Neural cell (in vitro differentiated cells): ENCODE results near the gene ZNF714. TPM values are rescaled to one million over a fixed set of nuclear protein-coding genes. Genes with fewer than 3 reads are reported as not detected.

Experiments used
- H2AFZ ChIP-seq: fragments of 200-600, 300-800 bp; sonication (generic), shearing (Covaris generic); 2 replicates; pipeline ENCODE4 v1.6.0; 2014; ENCODE audit warnings: low read depth, mild to moderate bottlenecking, antibody characterized with exemption, low read length, moderate library complexity
- H3F3A ChIP-seq: fragments of 200-600 bp; shearing (Covaris generic); 2 replicates; pipeline ENCODE4 v1.6.1; 2016; ENCODE audit warnings: mild to moderate bottlenecking, moderate library complexity, mixed read lengths, antibody characterized with exemption, low read length; ENCODE audit not compliant: insufficient read depth, poor library complexity, severe bottlenecking
- H3K27ac ChIP-seq: fragments of 200-600, 300-800 bp; sonication (generic), shearing (Covaris generic); 2 replicates; pipeline ENCODE4 v1.5.1; 2014; ENCODE audit warnings: mild to moderate bottlenecking, low read length, moderate library complexity
- H3K27me3 ChIP-seq: fragments of 300-800, 200-600 bp; sonication (generic), shearing (Covaris generic); 2 replicates; pipeline ENCODE4 v1.6.0; 2014; ENCODE audit warnings: mild to moderate bottlenecking, low read depth, low read length, moderate library complexity; ENCODE audit not compliant: insufficient read depth
- H3K36me3 ChIP-seq: fragments of 300-800, 200-600 bp; sonication (generic), shearing (Covaris generic); 2 replicates; pipeline ENCODE4 v1.5.1; 2014; ENCODE audit warnings: mild to moderate bottlenecking, antibody characterized with exemption, low read length, moderate library complexity; ENCODE audit not compliant: insufficient read depth
- H3K4me2 ChIP-seq: fragments of 300-800, 200-600 bp; sonication (generic), shearing (Covaris generic); 2 replicates; pipeline ENCODE4 v1.6.0; 2014; ENCODE audit warnings: mild to moderate bottlenecking, low read length
- H3K4me3 ChIP-seq: fragments of 300-800, 200-600 bp; sonication (generic), shearing (Covaris generic); 2 replicates; pipeline ENCODE4 v1.5.1; 2014; ENCODE audit warnings: mild to moderate bottlenecking, low read length, moderate library complexity
- H3K79me2 ChIP-seq: fragments of 200-600 bp; shearing (Covaris generic); replicated peaks from 2 replicates; pipeline ENCODE4 v1.6.0; 2014; ENCODE audit warnings: mild to moderate bottlenecking, low read length, moderate library complexity; ENCODE audit not compliant: insufficient read depth
- H3K9ac ChIP-seq: fragments of 300-800, 200-600 bp; sonication (generic), shearing (Covaris generic); 2 replicates; pipeline ENCODE4 v1.6.1; 2016; ENCODE audit warnings: mild to moderate bottlenecking, low read length, mixed read lengths
- H3K9me2 ChIP-seq: fragments of 200-600 bp; shearing (Covaris generic); 2 replicates; pipeline ENCODE4 v1.6.1; 2016; ENCODE audit warnings: mild to moderate bottlenecking, low read length, mixed read lengths; ENCODE audit not compliant: insufficient read depth
- H3K9me3 ChIP-seq: fragments of 200-600, 300-800 bp; sonication (generic), shearing (Covaris generic); 2 replicates; pipeline ENCODE4 v1.6.1; 2016; ENCODE audit warnings: mild to moderate bottlenecking, mixed run types, low read length, moderate library complexity, mixed read lengths
- H4K20me1 ChIP-seq: fragments of 200-600 bp; shearing (Covaris generic); 2 replicates; pipeline ENCODE4 v1.6.1; 2016; ENCODE audit warnings: mild to moderate bottlenecking, mixed run types; ENCODE audit not compliant: insufficient read depth
- EP300 ChIP-seq: fragments of 450-650 bp; conservative IDR thresholded peaks from 2 replicates; pipeline ENCODE4 v1.6.1; 2014; ENCODE audit warnings: antibody characterized with exemption, mild to moderate bottlenecking, moderate library complexity; ENCODE audit not compliant: poor library complexity, severe bottlenecking
- EZH2 ChIP-seq: fragments of 200-600, 300-800 bp; shearing (Covaris generic), sonication (generic); IDR thresholded peaks from 2 replicates; pipeline ENCODE4 v1.6.1; 2014; ENCODE audit warnings: antibody characterized with exemption, low read length, borderline replicate concordance, mild to moderate bottlenecking; ENCODE audit not compliant: insufficient read depth, poor library complexity, severe bottlenecking
- MXI1 ChIP-seq: fragments of 450-650 bp; conservative IDR thresholded peaks from 2 replicates; pipeline ENCODE4 v1.6.1; 2014; ENCODE audit warnings: antibody characterized with exemption, mild to moderate bottlenecking; ENCODE audit not compliant: poor library complexity, severe bottlenecking
- POLR2AphosphoS5 ChIP-seq: IDR thresholded peaks from 2 replicates; pipeline ENCODE4 v1.6.1; 2012
- RAD21 ChIP-seq: fragments of 450-650 bp; conservative IDR thresholded peaks from 2 replicates; pipeline ENCODE4 v1.6.1; 2014; ENCODE audit warnings: antibody characterized with exemption, mild to moderate bottlenecking, moderate library complexity
- REST ChIP-seq: IDR thresholded peaks from 2 replicates; pipeline ENCODE4 v1.6.1; 2012; ENCODE audit warnings: borderline replicate concordance
- SMC3 ChIP-seq: fragments of 450-650 bp; conservative IDR thresholded peaks from 2 replicates; pipeline ENCODE4 v1.6.1; 2014; ENCODE audit warnings: antibody characterized with exemption, mild to moderate bottlenecking, moderate library complexity; ENCODE audit not compliant: poor library complexity
- TAF1 ChIP-seq: IDR thresholded peaks from 2 replicates; pipeline ENCODE4 v1.6.1; 2012; ENCODE audit warnings: low read depth
- polyA plus RNA-seq: library from polyadenylated mRNA; depleted of rRNA; stranded (reverse); fragments of >200 nt; gene quantifications from 2 replicates; pipeline ENCODE4 v1.2.3, GENCODE V29; 2014
- TF ChIP-seq, protein P1 (sequence below): fragments of 450-650 bp; IDR thresholded peaks from 2 replicates; pipeline ENCODE4 v1.5.1; 2014; ENCODE audit warnings: antibody characterized with exemption, mild to moderate bottlenecking, moderate library complexity; ENCODE audit not compliant: poor library complexity, severe bottlenecking

The ZNF714 gene
- polyA plus RNA-seq, 1 donor from 2014 or later, result 68.8 TPM

GRCh38 chr19:21098291-21098690 is 16.3 kb downstream of the ZNF714 start:
- Histone ChIP-seq H3K9ac (no peak overlapping the region), H3K9me2 (no peaks in the 10 kb centered on the region), H3K4me3 (no peak overlapping the region), H3K4me2 (no peak overlapping the region), H4K20me1 (no peaks in the 10 kb centered on the region), H3K79me2 (peaks cover 21% of the 10 kb centered on the region), H3F3A (no peaks in the 10 kb centered on the region), H3K9me3 (no peaks in the 10 kb centered on the region), H3K36me3 (no peaks in the 10 kb centered on the region), H3K27me3 (no peaks in the 10 kb centered on the region), H3K27ac (no peak overlapping the region), H2AFZ (no peak overlapping the region)
- TF ChIP-seq EP300 (no peak), SMC3 (no peak), REST (no peak), MXI1 (no peak), RAD21 (no peak), EZH2 (no peak), TAF1 (no peak), POLR2AphosphoS5 (no peak)
- TF ChIP-seq, protein P1, sequence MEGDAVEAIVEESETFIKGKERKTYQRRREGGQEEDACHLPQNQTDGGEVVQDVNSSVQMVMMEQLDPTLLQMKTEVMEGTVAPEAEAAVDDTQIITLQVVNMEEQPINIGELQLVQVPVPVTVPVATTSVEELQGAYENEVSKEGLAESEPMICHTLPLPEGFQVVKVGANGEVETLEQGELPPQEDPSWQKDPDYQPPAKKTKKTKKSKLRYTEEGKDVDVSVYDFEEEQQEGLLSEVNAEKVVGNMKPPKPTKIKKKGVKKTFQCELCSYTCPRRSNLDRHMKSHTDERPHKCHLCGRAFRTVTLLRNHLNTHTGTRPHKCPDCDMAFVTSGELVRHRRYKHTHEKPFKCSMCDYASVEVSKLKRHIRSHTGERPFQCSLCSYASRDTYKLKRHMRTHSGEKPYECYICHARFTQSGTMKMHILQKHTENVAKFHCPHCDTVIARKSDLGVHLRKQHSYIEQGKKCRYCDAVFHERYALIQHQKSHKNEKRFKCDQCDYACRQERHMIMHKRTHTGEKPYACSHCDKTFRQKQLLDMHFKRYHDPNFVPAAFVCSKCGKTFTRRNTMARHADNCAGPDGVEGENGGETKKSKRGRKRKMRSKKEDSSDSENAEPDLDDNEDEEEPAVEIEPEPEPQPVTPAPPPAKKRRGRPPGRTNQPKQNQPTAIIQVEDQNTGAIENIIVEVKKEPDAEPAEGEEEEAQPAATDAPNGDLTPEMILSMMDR, result no peak

DNA sequence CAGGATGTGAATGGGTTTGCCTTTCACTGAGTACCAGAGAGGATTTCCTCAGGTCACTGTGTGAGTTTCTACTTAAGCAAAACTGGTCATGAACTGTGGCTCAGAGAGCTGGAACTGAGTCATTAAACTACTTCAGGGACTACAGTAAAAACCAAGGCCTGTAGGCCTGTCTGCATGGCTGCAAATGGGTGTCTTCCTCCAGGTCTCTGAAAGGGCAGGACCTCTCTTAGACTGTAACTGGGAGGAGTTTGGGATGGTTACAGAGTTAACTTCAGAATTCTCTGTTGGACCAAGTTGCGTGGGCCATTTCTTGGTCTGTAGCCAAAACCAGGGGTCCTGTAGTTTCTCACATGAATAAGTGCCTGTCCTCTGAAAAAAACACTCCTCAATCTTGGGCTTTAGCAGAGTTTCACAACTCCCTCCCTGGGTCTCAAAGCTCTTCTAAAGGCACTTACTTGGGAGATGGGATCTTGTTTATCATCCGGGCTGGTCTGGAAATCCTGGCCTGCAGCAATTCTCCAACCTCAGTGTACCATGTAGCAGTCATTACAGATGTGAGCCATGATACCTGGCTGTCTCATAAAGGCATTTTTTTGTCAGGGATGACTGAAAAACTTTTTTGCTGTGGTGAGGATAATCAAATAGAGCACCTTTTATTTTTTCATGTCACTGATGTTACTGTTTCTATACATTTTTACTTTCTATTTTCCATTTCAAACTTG is 19.7 kb downstream of the ZNF714 start:
- Histone ChIP-seq H3K27ac (no peak overlapping the region), H3K4me2 (no peak overlapping the region), H3K4me3 (no peak overlapping the region), H3K9me2 (no peaks in the 10 kb centered on the region), H3K79me2 (peaks cover 6% of the 10 kb centered on the region), H3F3A (no peaks in the 10 kb centered on the region), H3K9ac (no peak overlapping the region), H4K20me1 (no peaks in the 10 kb centered on the region), H3K27me3 (no peaks in the 10 kb centered on the region), H3K9me3 (no peaks in the 10 kb centered on the region), H2AFZ (no peak overlapping the region), H3K36me3 (no peaks in the 10 kb centered on the region)
- TF ChIP-seq MXI1 (no peak), REST (no peak), TAF1 (no peak), EZH2 (no peak), RAD21 (no peak), EP300 (no peak), SMC3 (no peak), POLR2AphosphoS5 (no peak)
- TF ChIP-seq, protein P1, result no peak
